ENCODE measurements around the gene ACACA.
"Not testable (repeated sequence)": the region's sequence is repeated elsewhere in the genome, so short reads cannot be mapped to it uniquely, and the experiment has no call there.

ACACA gene

GRCh38 chr17:37147301-37147812 lies 259.3 kb downstream of the ACACA start:
- Histone ChIP-seq H3K27me3 (replicated peaks; ENCODE audit: control insufficient read depth, insufficient read depth, low read length) (no peaks in the 10 kb centered on the region), H3K36me3 (ENCODE audit: control insufficient read depth, insufficient read depth, low read length) (peaks cover 2% of the 10 kb centered on the region; the same call in 1 of the 2 replicates), H3K4me3 (replicated peaks; ENCODE audit: low read depth, low read length) (peak overlapping the region; percentile 43)
- DNase-seq (ENCODE audit: extremely low read depth, insufficient read length), result peak; percentile 22
- no peak for TF ChIP-seq CTCF (IDR thresholded peaks at IDR 0.05; ENCODE audit: insufficient read depth, low read length, poor library complexity, severe bottlenecking)

- Histone ChIP-seq H3K36me3 (ENCODE audit: control insufficient read depth, insufficient read depth, low read length) (peaks cover 2% of the 10 kb centered on the region; the same call in 1 of the 2 replicates), H3K4me3 (replicated peaks; ENCODE audit: low read depth, low read length) (peak overlapping the region; percentile 29; the same call in 1 of the 2 replicates), H3K27me3 (replicated peaks; ENCODE audit: control insufficient read depth, insufficient read depth, low read length) (no peaks in the 10 kb centered on the region)
- TF ChIP-seq CTCF (IDR thresholded peaks at IDR 0.05; ENCODE audit: insufficient read depth, low read length, poor library complexity, severe bottlenecking), result no peak
- DNase-seq (ENCODE audit: extremely low read depth, insufficient read length), result no peak
Measured at GRCh38 chr17:37146086-37147064, 260.3 kb downstream of the ACACA start.

- H3K27me3 ChIP-seq (replicated peaks; ENCODE audit: control insufficient read depth, insufficient read depth, low read length), result no peaks in the 10 kb centered on the region
- no peak overlapping the region for H3K4me3 ChIP-seq (replicated peaks; ENCODE audit: low read depth, low read length)
- no peak for TF ChIP-seq CTCF (IDR thresholded peaks at IDR 0.05; ENCODE audit: insufficient read depth, low read length, poor library complexity, severe bottlenecking)
- no peak for DNase-seq (ENCODE audit: extremely low read depth, insufficient read length)
- 0 out of 2 replicates have a peak, but pooled peaks cover 1% of the 10 kb centered on the region for H3K36me3 ChIP-seq (ENCODE audit: control insufficient read depth, insufficient read depth, low read length)
Measured at GRCh38 chr17:37144075-37144701, 262.4 kb downstream of the ACACA start.

GRCh38 chr17:37143558-37143957 lies 263.1 kb downstream of the ACACA start:
- not testable (repeated sequence) for DNase-seq (ENCODE audit: extremely low read depth, insufficient read length); H3K36me3 ChIP-seq (ENCODE audit: control insufficient read depth, insufficient read depth, low read length); H3K27me3 ChIP-seq (replicated peaks; ENCODE audit: control insufficient read depth, insufficient read depth, low read length); H3K4me3 ChIP-seq (replicated peaks; ENCODE audit: low read depth, low read length)

- Histone ChIP-seq H3K36me3 (ENCODE audit: control insufficient read depth, insufficient read depth, low read length) (0 out of 2 replicates have a peak, but pooled peaks cover 1% of the 10 kb centered on the region), H3K4me3 (replicated peaks; ENCODE audit: low read depth, low read length) (no peak overlapping the region), H3K27me3 (replicated peaks; ENCODE audit: control insufficient read depth, insufficient read depth, low read length) (no peaks in the 10 kb centered on the region)
- no peak for DNase-seq (ENCODE audit: extremely low read depth, insufficient read length)
- TF ChIP-seq CTCF (IDR thresholded peaks at IDR 0.05; ENCODE audit: insufficient read depth, low read length, poor library complexity, severe bottlenecking), result no peak
Measured at GRCh38 chr17:37142294-37142896, 264.2 kb downstream of the ACACA start.

Data from GM06990 (cell line).